SK-N-SH treated with all-trans-retinoic acid at 6 μM for 48 hours (cell line): ENCODE measurements around the gene PNPLA3.

ENCODE experiments used
- ESRRG ChIP-seq: fragments of 250-450 bp; sonication (Bioruptor Pico); IDR thresholded peaks from 2 replicates; pipeline ENCODE4 v1.6.1; 2021; ENCODE audit warnings: mild to moderate bottlenecking
- PATZ1 ChIP-seq: fragments of 250-450 bp; sonication (Bioruptor Pico); IDR thresholded peaks from 2 replicates; pipeline ENCODE4 v1.8.0; 2020; ENCODE audit warnings: mild to moderate bottlenecking, moderate library complexity, borderline replicate concordance
- ZFP3 ChIP-seq: fragments of 250-450 bp; sonication (Bioruptor Pico); IDR thresholded peaks from 2 replicates; pipeline ENCODE4 v1.5.0; 2020; ENCODE audit warnings: mild to moderate bottlenecking, moderate library complexity
- ZFP30 ChIP-seq: fragments of 450-650 bp; formaldehyde crosslinking; IDR thresholded peaks from 2 replicates; pipeline ENCODE4 v1.5.0; 2022; ENCODE audit warnings: mild to moderate bottlenecking, moderate library complexity
- ZNF565 ChIP-seq: fragments of 450-650 bp; formaldehyde crosslinking; conservative IDR thresholded peaks from 2 replicates; pipeline ENCODE4 v1.5.0; 2020; ENCODE audit warnings: low read depth, mild to moderate bottlenecking, moderate library complexity
- ZNF8 ChIP-seq: fragments of 450-650 bp; formaldehyde crosslinking; IDR thresholded peaks from 2 replicates; pipeline ENCODE4 v1.5.0; 2020; ENCODE audit warnings: mild to moderate bottlenecking, moderate library complexity

- no peak for TF ChIP-seq ZNF8 (CRISPR knock-in tag)
- no peak for TF ChIP-seq PATZ1 (CRISPR knock-in tag)
- TF ChIP-seq ZFP30 (CRISPR knock-in tag), result no peak
- no peak for TF ChIP-seq ZFP3
- TF ChIP-seq ESRRG, result no peak
- TF ChIP-seq ZNF565 (CRISPR knock-in tag), result no peak
Observed at GRCh38 chr22:43978558-43978957, 55.0 kb downstream of the PNPLA3 start.
